Measurements from ENCODE around the gene C1orf52. TPM values are rescaled to one million over a fixed set of nuclear protein-coding genes. Genes with fewer than 3 reads are reported as not detected.

The C1orf52 gene
- total RNA-seq, 2 experiments from 2014 or later, result 35.6 to 37.4 TPM

DNA sequence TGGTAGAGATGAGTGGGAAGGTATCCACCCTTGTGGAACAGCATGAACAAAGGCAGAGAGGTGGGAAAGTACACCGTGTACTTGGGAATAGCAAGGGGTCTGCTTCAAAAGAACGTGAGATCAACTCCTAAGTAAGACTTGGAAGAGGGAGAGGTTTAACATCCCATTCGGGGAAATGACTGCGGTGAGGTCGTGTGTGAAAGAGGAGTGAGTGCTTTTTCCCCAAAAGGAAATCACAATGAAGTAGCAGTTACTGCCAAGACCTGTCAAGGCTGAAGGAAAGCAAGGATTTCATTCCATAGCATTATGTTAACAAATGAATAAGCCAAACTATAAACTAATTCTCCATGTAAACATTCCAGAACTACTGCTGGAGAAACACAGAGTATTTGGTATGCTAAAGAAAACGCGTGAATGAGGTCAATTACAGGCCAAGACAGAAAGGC is 38.7 kb downstream of the C1orf52 start:
- no peak for DNase-seq (ENCODE audit: low spot score)
- H2AFZ ChIP-seq (ENCODE audit: low read length), result no peak overlapping the region
- no peaks in the 10 kb centered on the region for H4K20me1 ChIP-seq (ENCODE audit: insufficient read depth, low read length)
- no TSS peak for BruUV-seq (replicated peaks)
- no peak overlapping the region for H3K27ac ChIP-seq (ENCODE audit: low read depth, low read length, poor library complexity, severe bottlenecking)
- H3K4me3 ChIP-seq (ENCODE audit: low read depth, low read length, poor library complexity, severe bottlenecking), result no peak overlapping the region
- H3K9me3 ChIP-seq (ENCODE audit: low read length), result no peaks in the 10 kb centered on the region
- intact Hi-C loops (cut with micrococcal nuclease; ENCODE audit: unreplicated experiment), result no loop called here
- no peaks in the 10 kb centered on the region for H3K9me2 ChIP-seq (ENCODE audit: insufficient read depth, low read length)
- no peaks in the 10 kb centered on the region for H3K4me1 ChIP-seq (ENCODE audit: insufficient read depth, low read length, poor library complexity, severe bottlenecking)
- ChIA-PET POLR2A (interaction anchor here (0.6 to 0.7 kb wide), 2 partner anchors 8 to 219 kb away, joined by 3 to 5 read pairs; no protein-coding TSS in a partner anchor), CTCF (ENCODE audit: unreplicated experiment) (no interaction called here)
- no peak overlapping the region for H3K4me2 ChIP-seq (ENCODE audit: low read length)
- H3K36me3 ChIP-seq (ENCODE audit: insufficient read depth, low read length), result no peaks in the 10 kb centered on the region
- H3K79me2 ChIP-seq (ENCODE audit: insufficient read depth, low read depth, low read length), result no peaks in the 10 kb centered on the region
- TF ChIP-seq, protein P1, sequence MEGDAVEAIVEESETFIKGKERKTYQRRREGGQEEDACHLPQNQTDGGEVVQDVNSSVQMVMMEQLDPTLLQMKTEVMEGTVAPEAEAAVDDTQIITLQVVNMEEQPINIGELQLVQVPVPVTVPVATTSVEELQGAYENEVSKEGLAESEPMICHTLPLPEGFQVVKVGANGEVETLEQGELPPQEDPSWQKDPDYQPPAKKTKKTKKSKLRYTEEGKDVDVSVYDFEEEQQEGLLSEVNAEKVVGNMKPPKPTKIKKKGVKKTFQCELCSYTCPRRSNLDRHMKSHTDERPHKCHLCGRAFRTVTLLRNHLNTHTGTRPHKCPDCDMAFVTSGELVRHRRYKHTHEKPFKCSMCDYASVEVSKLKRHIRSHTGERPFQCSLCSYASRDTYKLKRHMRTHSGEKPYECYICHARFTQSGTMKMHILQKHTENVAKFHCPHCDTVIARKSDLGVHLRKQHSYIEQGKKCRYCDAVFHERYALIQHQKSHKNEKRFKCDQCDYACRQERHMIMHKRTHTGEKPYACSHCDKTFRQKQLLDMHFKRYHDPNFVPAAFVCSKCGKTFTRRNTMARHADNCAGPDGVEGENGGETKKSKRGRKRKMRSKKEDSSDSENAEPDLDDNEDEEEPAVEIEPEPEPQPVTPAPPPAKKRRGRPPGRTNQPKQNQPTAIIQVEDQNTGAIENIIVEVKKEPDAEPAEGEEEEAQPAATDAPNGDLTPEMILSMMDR (conservative IDR thresholded peaks at IDR 0.05; ENCODE audit: low read length), result no peak
- TF ChIP-seq EZH2phosphoT487 (IDR thresholded peaks at IDR 0.05; ENCODE audit: borderline replicate concordance, low read depth, low read length), result no peak

DNA sequence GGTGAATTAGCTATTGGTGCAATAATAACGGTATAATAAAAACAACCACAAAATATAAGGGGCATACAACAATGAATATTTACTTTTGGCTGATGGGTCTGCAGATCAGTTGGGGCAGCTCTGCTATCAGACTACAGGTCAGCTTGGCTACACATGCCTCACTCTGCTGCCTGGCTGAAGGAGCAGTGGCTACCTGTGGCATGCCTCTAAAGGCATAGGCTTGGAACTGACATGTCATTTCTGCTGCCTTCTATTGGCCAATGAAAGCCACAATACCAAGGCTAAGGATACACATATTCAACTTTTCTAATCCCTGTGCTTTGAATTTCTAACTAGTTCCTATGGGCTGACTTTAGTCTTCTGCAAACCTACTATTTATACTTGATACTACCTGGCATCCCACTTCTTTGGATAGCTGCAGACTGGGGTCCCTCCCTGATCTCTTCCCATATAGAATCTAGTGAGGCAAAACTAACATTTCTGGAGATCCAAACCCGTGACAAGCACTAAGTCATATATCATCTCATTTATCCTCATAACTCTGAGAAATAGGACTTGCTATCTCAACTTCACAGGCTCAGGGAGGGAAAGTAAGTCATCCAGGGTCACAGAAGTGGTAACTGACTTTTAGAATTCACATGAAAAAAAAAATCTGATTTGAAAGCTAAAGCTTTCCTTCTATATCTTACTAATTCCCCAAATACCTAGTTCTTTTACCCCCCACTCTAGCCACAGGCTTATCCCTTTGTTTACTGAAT is 39.4 kb downstream of the C1orf52 start:
- Histone ChIP-seq H3K79me2 (ENCODE audit: insufficient read depth, low read depth, low read length) (no peaks in the 10 kb centered on the region), H3K36me3 (ENCODE audit: insufficient read depth, low read length) (no peaks in the 10 kb centered on the region), H3K9me2 (ENCODE audit: insufficient read depth, low read length) (no peaks in the 10 kb centered on the region), H3K4me3 (ENCODE audit: low read depth, low read length, poor library complexity, severe bottlenecking) (no peak overlapping the region), H3K4me2 (ENCODE audit: low read length) (no peak overlapping the region), H3K4me1 (ENCODE audit: insufficient read depth, low read length, poor library complexity, severe bottlenecking) (no peaks in the 10 kb centered on the region), H3K27ac (ENCODE audit: low read depth, low read length, poor library complexity, severe bottlenecking) (no peak overlapping the region), H2AFZ (ENCODE audit: low read length) (no peak overlapping the region), H4K20me1 (ENCODE audit: insufficient read depth, low read length) (no peaks in the 10 kb centered on the region), H3K9me3 (ENCODE audit: low read length) (no peaks in the 10 kb centered on the region)
- ChIA-PET POLR2A (interaction anchor here (0.7 kb wide), 1 partner anchor 219 kb away, joined by 3 read pairs; no protein-coding TSS in a partner anchor), CTCF (ENCODE audit: unreplicated experiment) (no interaction called here)
- no TSS peak for BruUV-seq (replicated peaks)
- intact Hi-C loops (cut with micrococcal nuclease; ENCODE audit: unreplicated experiment), result no loop called here
- TF ChIP-seq, protein P1 (conservative IDR thresholded peaks at IDR 0.05; ENCODE audit: low read length), result no peak
- no peak for TF ChIP-seq EZH2phosphoT487 (IDR thresholded peaks at IDR 0.05; ENCODE audit: borderline replicate concordance, low read depth, low read length)
- DNase-seq (ENCODE audit: low spot score), result no peak

DNA sequence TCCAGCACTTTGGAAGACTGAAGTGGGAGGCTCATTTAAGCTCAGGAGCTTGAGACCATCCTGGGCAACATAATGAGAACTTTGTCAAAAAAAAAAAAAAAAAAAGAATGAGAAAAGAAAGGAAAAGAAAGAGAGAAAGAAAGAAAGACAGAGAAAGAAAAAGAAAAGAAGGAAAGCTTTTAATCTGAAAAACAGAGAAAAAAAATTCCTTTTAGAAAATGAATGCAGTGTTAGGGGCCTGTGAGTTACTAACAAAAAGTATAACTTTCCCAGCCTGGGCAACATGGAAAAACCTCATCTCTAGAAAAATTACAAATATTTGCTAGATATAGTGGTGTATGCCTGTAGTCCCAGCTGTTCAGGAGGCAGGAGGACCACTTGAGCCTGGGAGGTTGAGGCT is 42.8 kb downstream of the C1orf52 start:
- H3K36me3 ChIP-seq (ENCODE audit: insufficient read depth, low read length), result no peaks in the 10 kb centered on the region
- ChIA-PET CTCF (ENCODE audit: unreplicated experiment) (no interaction called here), POLR2A (interaction anchor here (0.6 to 0.7 kb wide), 3 partner anchors 210 to 422 kb away, joined by 3 to 6 read pairs (median 4); no protein-coding TSS in a partner anchor)
- DNase-seq (ENCODE audit: low spot score), result no peak
- no peak overlapping the region for H2AFZ ChIP-seq (ENCODE audit: low read length)
- no peaks in the 10 kb centered on the region for H4K20me1 ChIP-seq (ENCODE audit: insufficient read depth, low read length)
- intact Hi-C loops (cut with micrococcal nuclease; ENCODE audit: unreplicated experiment), result no loop called here
- H3K4me2 ChIP-seq (ENCODE audit: low read length), result no peak overlapping the region
- no peaks in the 10 kb centered on the region for H3K4me1 ChIP-seq (ENCODE audit: insufficient read depth, low read length, poor library complexity, severe bottlenecking)
- no TSS peak for BruUV-seq (replicated peaks)
- no peaks in the 10 kb centered on the region for H3K79me2 ChIP-seq (ENCODE audit: insufficient read depth, low read depth, low read length)
- H3K4me3 ChIP-seq (ENCODE audit: low read depth, low read length, poor library complexity, severe bottlenecking), result no peak overlapping the region
- no peak overlapping the region for H3K27ac ChIP-seq (ENCODE audit: low read depth, low read length, poor library complexity, severe bottlenecking)
- no peaks in the 10 kb centered on the region for H3K9me2 ChIP-seq (ENCODE audit: insufficient read depth, low read length)
- H3K9me3 ChIP-seq (ENCODE audit: low read length), result no peaks in the 10 kb centered on the region
- TF ChIP-seq, protein P1 (conservative IDR thresholded peaks at IDR 0.05; ENCODE audit: low read length), result no peak
- TF ChIP-seq EZH2phosphoT487 (IDR thresholded peaks at IDR 0.05; ENCODE audit: borderline replicate concordance, low read depth, low read length), result no peak
